Nephron progenitor cell (in vitro differentiated cells): ENCODE measurements around the gene TEKT5.

Experiments
- DNase-seq: peaks from one replicate; pipeline ENCODE4 v3.0.0; 2021
- H3K27ac Mint-ChIP-seq: 2 replicates; pipeline ENCODE4 v1.8.0; 2021; ENCODE audit warnings: mild to moderate bottlenecking, moderate library complexity, mixed read lengths
- H3K27me3 Mint-ChIP-seq: 2 replicates; pipeline ENCODE4 v1.8.0; 2021; ENCODE audit warnings: mild to moderate bottlenecking, low read depth, mixed read lengths; ENCODE audit not compliant: poor library complexity
- H3K36me3 Mint-ChIP-seq: 2 replicates; pipeline ENCODE4 v1.8.0; 2021; ENCODE audit warnings: low read depth, mixed read lengths
- H3K4me1 Mint-ChIP-seq: 2 replicates; pipeline ENCODE4 v1.8.0; 2021; ENCODE audit warnings: mixed read lengths
- H3K4me3 Mint-ChIP-seq: 2 replicates; pipeline ENCODE4 v1.8.0; 2021; ENCODE audit warnings: mild to moderate bottlenecking, moderate library complexity, mixed read lengths
- H3K9me3 Mint-ChIP-seq: 2 replicates; pipeline ENCODE4 v1.8.0; 2021; ENCODE audit warnings: mild to moderate bottlenecking, moderate library complexity, mixed read lengths
- TF ChIP-seq, protein P1 (sequence below): fragments of 200-600 bp; sonication (generic); IDR thresholded peaks from 2 replicates; pipeline ENCODE4 v1.5.0; 2021; ENCODE audit warnings: antibody characterized with exemption

The TEKT5 gene

DNA sequence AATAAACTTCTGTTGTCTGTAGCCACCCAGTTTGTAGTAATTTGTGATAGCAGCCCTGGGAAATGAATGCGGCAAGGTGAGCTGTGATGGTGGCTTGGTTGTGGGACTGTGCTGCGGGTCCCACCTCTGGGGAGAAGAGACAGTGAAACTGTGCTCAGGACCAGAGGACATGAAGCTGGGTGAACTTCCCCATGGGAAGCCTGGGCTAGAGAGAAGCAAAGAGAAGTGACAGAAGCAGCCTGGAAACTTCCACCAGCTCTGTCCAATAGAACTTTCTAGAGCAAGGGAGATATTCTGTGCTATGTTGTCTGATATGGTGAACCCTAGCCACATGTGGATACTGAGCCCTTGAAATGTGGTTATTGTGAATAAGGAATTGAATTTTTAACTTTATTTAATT, 62.8 kb downstream of the TEKT5 start:
- DNase-seq: no peak
- TF ChIP-seq, protein P1, sequence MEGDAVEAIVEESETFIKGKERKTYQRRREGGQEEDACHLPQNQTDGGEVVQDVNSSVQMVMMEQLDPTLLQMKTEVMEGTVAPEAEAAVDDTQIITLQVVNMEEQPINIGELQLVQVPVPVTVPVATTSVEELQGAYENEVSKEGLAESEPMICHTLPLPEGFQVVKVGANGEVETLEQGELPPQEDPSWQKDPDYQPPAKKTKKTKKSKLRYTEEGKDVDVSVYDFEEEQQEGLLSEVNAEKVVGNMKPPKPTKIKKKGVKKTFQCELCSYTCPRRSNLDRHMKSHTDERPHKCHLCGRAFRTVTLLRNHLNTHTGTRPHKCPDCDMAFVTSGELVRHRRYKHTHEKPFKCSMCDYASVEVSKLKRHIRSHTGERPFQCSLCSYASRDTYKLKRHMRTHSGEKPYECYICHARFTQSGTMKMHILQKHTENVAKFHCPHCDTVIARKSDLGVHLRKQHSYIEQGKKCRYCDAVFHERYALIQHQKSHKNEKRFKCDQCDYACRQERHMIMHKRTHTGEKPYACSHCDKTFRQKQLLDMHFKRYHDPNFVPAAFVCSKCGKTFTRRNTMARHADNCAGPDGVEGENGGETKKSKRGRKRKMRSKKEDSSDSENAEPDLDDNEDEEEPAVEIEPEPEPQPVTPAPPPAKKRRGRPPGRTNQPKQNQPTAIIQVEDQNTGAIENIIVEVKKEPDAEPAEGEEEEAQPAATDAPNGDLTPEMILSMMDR: no peak
- no peaks in the 10 kb centered on the region for H3K36me3 Mint-ChIP-seq
- peaks cover 11% of the 10 kb centered on the region for H3K4me1 Mint-ChIP-seq
- H3K4me3 Mint-ChIP-seq: no peak overlapping the region
- H3K27ac Mint-ChIP-seq: no peak overlapping the region
- peaks cover 5% of the 10 kb centered on the region for H3K9me3 Mint-ChIP-seq
- peaks cover 15% of the 10 kb centered on the region for H3K27me3 Mint-ChIP-seq

DNA sequence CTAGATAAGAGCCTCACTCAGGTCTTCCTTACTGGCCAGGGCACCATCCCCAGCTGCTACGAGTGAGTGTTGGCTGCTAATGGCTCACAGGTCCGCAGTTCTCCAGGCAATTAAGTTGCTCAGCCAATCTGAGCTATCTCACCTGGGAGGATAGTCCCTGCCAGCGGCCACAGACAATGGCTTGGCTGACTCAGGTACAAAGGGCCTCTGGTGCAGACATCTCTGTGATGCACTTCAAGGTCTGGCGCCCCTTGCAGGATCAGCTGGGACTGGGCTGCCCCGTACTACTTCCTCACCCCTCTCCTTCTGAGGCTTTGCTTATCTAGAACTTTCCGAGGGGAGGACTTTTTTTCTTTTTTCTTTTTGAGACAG, 65.2 kb downstream of the TEKT5 start:
- no peak overlapping the region for H3K4me3 Mint-ChIP-seq
- peaks cover 7% of the 10 kb centered on the region for H3K27me3 Mint-ChIP-seq
- DNase-seq: no peak
- TF ChIP-seq, protein P1: no peak
- no peak overlapping the region for H3K27ac Mint-ChIP-seq
- H3K9me3 Mint-ChIP-seq: peaks cover 6% of the 10 kb centered on the region
- H3K36me3 Mint-ChIP-seq: no peaks in the 10 kb centered on the region
- H3K4me1 Mint-ChIP-seq: peaks cover 11% of the 10 kb centered on the region

DNA sequence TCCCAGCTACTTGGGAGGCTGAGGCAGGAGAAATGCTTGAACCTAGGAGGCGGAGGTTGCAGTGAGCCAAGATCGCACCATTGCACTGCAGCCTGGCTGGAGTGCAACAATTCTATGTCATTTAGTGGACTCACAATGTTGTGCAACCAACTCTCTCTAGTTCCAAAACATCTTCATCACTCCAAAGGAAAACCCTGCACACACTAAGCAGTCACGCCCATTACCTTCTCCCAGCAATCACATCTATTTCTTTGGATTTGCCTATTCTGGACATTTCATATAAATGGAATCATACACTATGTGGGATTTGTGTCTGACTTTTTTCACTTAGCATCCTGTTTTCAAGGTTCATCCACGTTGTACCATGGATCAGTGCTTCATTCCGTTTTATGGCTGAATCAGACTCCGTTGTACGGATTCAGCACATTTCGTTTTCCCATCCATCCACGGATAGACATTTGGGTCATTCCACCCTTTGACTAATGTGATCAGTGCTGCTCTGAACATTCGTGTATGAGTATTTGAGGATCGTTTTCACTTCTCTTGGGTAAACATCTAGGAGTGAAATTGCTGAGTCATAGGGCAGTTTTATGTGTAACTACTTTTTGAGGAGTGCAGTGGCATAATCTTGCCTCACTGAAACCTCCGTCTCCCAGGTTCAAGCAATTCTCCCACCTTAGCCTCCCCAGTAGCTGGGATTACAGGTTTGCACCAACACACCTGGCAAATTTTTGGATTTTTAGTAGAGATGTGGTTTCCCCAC, 69.0 kb downstream of the TEKT5 start:
- H3K9me3 Mint-ChIP-seq: peaks cover 4% of the 10 kb centered on the region
- no peaks in the 10 kb centered on the region for H3K27me3 Mint-ChIP-seq
- no peak overlapping the region for H3K27ac Mint-ChIP-seq
- TF ChIP-seq, protein P1: no peak
- DNase-seq: no peak
- H3K4me1 Mint-ChIP-seq: peaks cover 5% of the 10 kb centered on the region
- no peak overlapping the region for H3K4me3 Mint-ChIP-seq
- no peaks in the 10 kb centered on the region for H3K36me3 Mint-ChIP-seq

DNA sequence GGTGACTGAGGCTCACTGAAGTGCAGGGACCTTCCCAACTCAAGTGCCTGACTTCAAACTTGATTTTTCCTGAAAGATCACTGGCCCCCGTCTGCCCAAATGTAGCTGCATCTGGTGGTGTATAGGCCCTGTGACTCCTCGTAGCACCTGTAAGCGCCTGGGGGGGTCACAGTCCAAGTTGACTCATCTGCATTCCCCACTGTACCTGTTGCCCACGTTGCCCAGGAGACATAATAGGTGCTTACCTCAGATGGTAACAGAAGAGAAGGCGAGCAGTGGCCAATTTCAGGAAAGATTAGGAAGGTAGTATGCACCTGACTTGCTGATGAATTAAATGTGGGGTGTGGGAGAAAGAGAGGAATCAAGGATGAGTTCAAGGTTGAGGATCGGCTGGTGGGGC, 70.2 kb downstream of the TEKT5 start:
- DNase-seq: no peak
- Mint-ChIP-seq H3K9me3 (peaks cover 4% of the 10 kb centered on the region), H3K36me3 (no peaks in the 10 kb centered on the region), H3K27me3 (peaks cover 6% of the 10 kb centered on the region), H3K27ac (no peak overlapping the region), H3K4me1 (peaks cover 9% of the 10 kb centered on the region), H3K4me3 (no peak overlapping the region)
- TF ChIP-seq, protein P1: no peak

DNA sequence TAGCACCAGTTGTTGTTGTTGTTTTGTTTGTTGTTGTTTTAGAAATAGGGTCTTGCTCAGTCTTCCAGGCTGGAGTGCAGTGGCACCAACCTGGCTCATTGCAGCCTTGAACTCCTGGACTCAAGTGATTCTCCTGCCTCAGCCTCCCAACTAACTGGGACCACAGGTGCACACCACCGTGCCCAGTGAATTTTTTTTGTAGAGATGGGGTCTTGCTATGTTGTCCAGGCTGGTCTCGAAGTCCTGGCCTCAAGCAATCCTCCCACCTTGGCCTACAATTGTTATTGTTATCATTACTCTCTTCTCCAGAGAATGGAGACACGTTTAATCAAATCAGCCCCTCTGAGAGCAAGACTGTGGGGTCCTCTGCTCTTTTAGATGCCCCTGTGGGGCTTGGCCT, 71.7 kb downstream of the TEKT5 start:
- Mint-ChIP-seq H3K36me3 (no peaks in the 10 kb centered on the region), H3K4me3 (no peak overlapping the region), H3K27ac (no peak overlapping the region), H3K9me3 (peaks cover 4% of the 10 kb centered on the region), H3K4me1 (peaks cover 22% of the 10 kb centered on the region), H3K27me3 (peaks cover 18% of the 10 kb centered on the region)
- TF ChIP-seq, protein P1: no peak
- DNase-seq: no peak
